ENCODE results near the gene MCMBP. TPM values are rescaled to one million over a fixed set of nuclear protein-coding genes. Genes with fewer than 3 reads are reported as not detected.

Gene MCMBP
- total and polyA plus RNA-seq, 4 donors, result 25.8 to 53.0 (median 50.2) TPM

- H3K27me3 ChIP-seq (ENCODE audit: control insufficient read depth in 3 of 3, insufficient read depth in 3 of 3, low read length in 2 of 3), result no peaks in the 10 kb centered on the region
- peaks cover 2 to 7% (median 6%) of the 10 kb centered on the region in 4 donors for H3K36me3 ChIP-seq (ENCODE audit: control insufficient read depth in 4 of 4, insufficient read depth in 4 of 4, low read length in 4 of 4)
- H3K9me3 ChIP-seq (ENCODE audit: control insufficient read depth in 4 of 4, insufficient read depth in 3 of 4, low read length in 3 of 4), result no peaks in the 10 kb centered on the region
- TF ChIP-seq CTCF (IDR thresholded peaks at IDR 0.05; ENCODE audit: control extremely low read depth, extremely low read depth), result no peak
- 85 to 97% methylated on average over 4 of the region's 4 CpGs for WGBS, 2 donors
- no peak overlapping the region for H3K9ac ChIP-seq (ENCODE audit: insufficient read depth in 1 of 2, low read length in 2 of 2)
- ATAC-seq (ENCODE audit: insufficient read depth, low FRiP score), result no peak
- DNase-seq, result no peak
- H3K4me1 ChIP-seq (ENCODE audit: control insufficient read depth in 5 of 5, insufficient read depth in 5 of 5, low read length in 5 of 5), result no peaks in the 10 kb centered on the region
- no peak overlapping the region for H3K4me3 ChIP-seq
- H3K27ac ChIP-seq (ENCODE audit: low read depth in 1 of 2, low read length in 1 of 2), result no peak overlapping the region
Observed at GRCh38 chr10:119811122-119811521, 61.5 kb downstream of the MCMBP start.

GRCh38 chr10:119807960-119808697 is 64.5 kb downstream of the MCMBP start:
- Histone ChIP-seq H3K9ac (ENCODE audit: insufficient read depth in 1 of 2, low read length in 2 of 2) (no peak overlapping the region), H3K4me1 (ENCODE audit: control insufficient read depth in 5 of 5, insufficient read depth in 5 of 5, low read length in 5 of 5) (no peaks in the 10 kb centered on the region), H3K4me3 (no peak overlapping the region), H3K27me3 (ENCODE audit: control insufficient read depth in 3 of 3, insufficient read depth in 3 of 3, low read length in 2 of 3) (no peaks in the 10 kb centered on the region), H3K9me3 (ENCODE audit: control insufficient read depth in 4 of 4, insufficient read depth in 3 of 4, low read length in 3 of 4) (no peaks in the 10 kb centered on the region), H3K36me3 (ENCODE audit: control insufficient read depth in 4 of 4, insufficient read depth in 4 of 4, low read length in 4 of 4) (peaks cover 0 to 14% (median 4%) of the 10 kb centered on the region in 4 donors), H3K27ac (ENCODE audit: low read depth in 1 of 2, low read length in 1 of 2) (no peak overlapping the region)
- no peak for TF ChIP-seq CTCF (IDR thresholded peaks at IDR 0.05; ENCODE audit: control extremely low read depth, extremely low read depth)
- DNase-seq, result no peak
- ATAC-seq (ENCODE audit: insufficient read depth, low FRiP score), result no peak
- WGBS, 2 donors, result 88 to 92% methylated on average over 3 of the region's 3 CpGs

GRCh38 chr10:119806334-119807130 is 66.1 kb downstream of the MCMBP start:
- DNase-seq (no peak), ATAC-seq (ENCODE audit: insufficient read depth, low FRiP score) (no peak)
- no peak overlapping the region for H3K9ac ChIP-seq (ENCODE audit: insufficient read depth in 1 of 2, low read length in 2 of 2)
- no peak for TF ChIP-seq CTCF (IDR thresholded peaks at IDR 0.05; ENCODE audit: control extremely low read depth, extremely low read depth)
- H3K27me3 ChIP-seq (ENCODE audit: control insufficient read depth in 3 of 3, insufficient read depth in 3 of 3, low read length in 2 of 3), result no peaks in the 10 kb centered on the region
- no peak overlapping the region for H3K27ac ChIP-seq (ENCODE audit: low read depth in 1 of 2, low read length in 1 of 2)
- no peaks in the 10 kb centered on the region for H3K9me3 ChIP-seq (ENCODE audit: control insufficient read depth in 4 of 4, insufficient read depth in 3 of 4, low read length in 3 of 4)
- WGBS, 2 donors, result 97 to 98% methylated on average over 11 of the region's 11 CpGs
- H3K36me3 ChIP-seq (ENCODE audit: control insufficient read depth in 4 of 4, insufficient read depth in 4 of 4, low read length in 4 of 4), result peaks cover 0 to 11% (median 4%) of the 10 kb centered on the region in 4 donors
- no peaks in the 10 kb centered on the region for H3K4me1 ChIP-seq (ENCODE audit: control insufficient read depth in 5 of 5, insufficient read depth in 5 of 5, low read length in 5 of 5)
- H3K4me3 ChIP-seq, result no peak overlapping the region

Measured in lung (tissue), 12 donors.